T-helper 2 cell treated with Interferon-gamma antibody and Interleukin-4, amounts not matched to agents 5 μg/mL and 100 μg/mL, for 36 hours (primary cell): ENCODE results near the gene TTC28.

ENCODE experiments used
- DNase-seq: peaks from one replicate; pipeline ENCODE4 v3.0.0; 2021; ENCODE audit warnings: low spot score
- H3K27ac Mint-ChIP-seq: one replicate; pipeline ENCODE4 v1.8.0; 2021; ENCODE audit warnings: mild to moderate bottlenecking, mixed read lengths
- H3K27me3 Mint-ChIP-seq: one replicate; pipeline ENCODE4 v1.8.0; 2021; ENCODE audit warnings: low read depth, mixed read lengths
- H3K36me3 Mint-ChIP-seq: one replicate; pipeline ENCODE4 v1.8.0; 2021; ENCODE audit warnings: low read depth, mixed read lengths
- H3K4me1 Mint-ChIP-seq: one replicate; pipeline ENCODE4 v1.8.0; 2021; ENCODE audit warnings: low read depth, mixed read lengths
- H3K4me3 Mint-ChIP-seq: one replicate; pipeline ENCODE4 v1.8.0; 2022; ENCODE audit warnings: mild to moderate bottlenecking, moderate library complexity, mixed read lengths
- H3K9me3 Mint-ChIP-seq: one replicate; pipeline ENCODE4 v1.8.0; 2021; ENCODE audit warnings: mixed read lengths

The TTC28 gene

DNA sequence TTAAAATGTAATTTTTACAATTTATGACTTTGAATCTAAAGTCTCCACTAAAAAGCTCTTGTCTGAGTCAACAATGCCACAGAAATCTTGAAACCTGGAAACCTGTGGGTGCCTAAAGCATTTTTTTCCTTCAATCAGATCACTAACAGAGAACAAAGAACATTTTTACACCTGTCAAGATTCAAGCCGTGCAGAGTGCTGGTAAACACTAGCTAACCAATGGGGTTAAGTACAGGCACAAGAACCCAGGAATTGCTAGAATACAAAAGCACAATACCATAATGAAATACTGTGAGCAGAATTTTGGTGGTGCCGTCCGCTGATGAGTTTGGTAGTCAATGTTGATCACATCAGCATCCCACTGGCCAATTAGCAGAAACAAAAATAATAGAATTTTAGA is 380.3 kb downstream of the TTC28 start:
- Mint-ChIP-seq H3K4me3 (no peak overlapping the region), H3K27ac (no peak overlapping the region), H3K36me3 (no peaks in the 10 kb centered on the region), H3K9me3 (no peaks in the 10 kb centered on the region), H3K4me1 (peaks cover 16% of the 10 kb centered on the region), H3K27me3 (no peaks in the 10 kb centered on the region)
- DNase-seq: no peak

DNA sequence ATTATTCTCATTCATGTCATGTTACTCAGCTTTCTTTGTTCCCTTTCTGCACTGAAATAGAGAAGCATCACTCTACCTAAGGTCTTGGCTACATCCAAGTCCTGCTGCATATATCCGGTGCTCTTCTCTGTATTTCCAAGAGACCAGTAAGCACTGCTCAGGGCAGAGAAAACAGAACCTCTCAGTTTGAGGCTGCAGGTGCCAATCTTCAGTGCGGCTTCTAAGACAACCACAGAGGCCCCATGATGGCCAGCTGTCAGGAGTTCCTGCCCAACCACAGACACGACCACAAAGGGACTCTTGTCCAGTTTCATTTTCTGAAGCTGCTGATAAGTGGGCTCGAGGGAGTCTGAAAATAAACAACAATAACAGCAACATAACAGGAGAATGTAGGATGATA is 382.1 kb downstream of the TTC28 start:
- Mint-ChIP-seq H3K4me1 (peaks cover 16% of the 10 kb centered on the region), H3K36me3 (no peaks in the 10 kb centered on the region), H3K27me3 (no peaks in the 10 kb centered on the region), H3K4me3 (no peak overlapping the region), H3K9me3 (no peaks in the 10 kb centered on the region), H3K27ac (no peak overlapping the region)
- DNase-seq: no peak

DNA sequence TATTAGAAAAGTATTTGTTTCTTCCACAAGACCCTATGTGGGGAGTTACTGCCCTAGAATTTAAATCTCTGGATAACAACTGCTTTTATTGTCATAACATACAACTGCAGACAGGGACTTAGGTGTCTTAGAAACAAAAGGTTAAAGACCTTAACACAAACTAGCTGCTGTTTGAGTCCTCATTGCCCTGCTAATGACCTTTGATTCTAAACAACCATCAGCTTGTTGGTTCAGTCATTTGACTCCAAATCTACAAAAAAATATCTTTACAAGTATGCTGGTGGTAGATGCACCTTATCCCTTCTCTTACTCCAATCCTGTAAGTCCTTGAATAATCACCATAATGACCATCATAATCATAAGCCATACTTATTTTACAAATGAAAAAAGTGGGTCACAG is 383.2 kb downstream of the TTC28 start:
- Mint-ChIP-seq H3K4me1 (peaks cover 16% of the 10 kb centered on the region), H3K36me3 (no peaks in the 10 kb centered on the region), H3K9me3 (no peaks in the 10 kb centered on the region), H3K27me3 (no peaks in the 10 kb centered on the region), H3K4me3 (no peak overlapping the region), H3K27ac (no peak overlapping the region)
- DNase-seq: no peak

DNA sequence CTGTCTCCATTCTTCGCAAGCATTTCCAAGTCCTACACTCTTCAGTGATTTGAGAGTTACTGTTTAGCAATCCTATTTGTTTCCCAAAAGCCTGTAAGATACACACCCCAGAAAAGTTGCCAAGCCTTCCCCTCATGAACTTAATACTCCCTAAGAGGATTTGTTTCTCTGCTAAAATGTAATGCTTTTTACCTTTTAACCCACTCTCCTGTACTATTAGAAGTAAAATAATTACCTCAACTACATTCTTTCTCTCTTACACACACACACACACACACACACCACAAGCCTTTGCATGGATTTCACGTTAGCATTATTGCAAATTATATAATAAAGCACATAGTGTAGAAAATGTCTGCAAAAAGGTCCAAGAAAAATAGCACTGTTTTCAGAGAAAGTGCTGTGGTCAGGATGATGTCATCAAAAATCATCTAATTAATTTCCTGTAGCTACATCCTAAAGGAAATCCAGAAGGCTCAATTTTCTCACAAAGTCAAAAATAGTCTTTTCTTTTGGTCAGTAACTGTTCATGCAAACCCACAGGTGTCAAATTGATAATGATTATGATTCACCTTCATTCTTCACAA is 396.5 kb downstream of the TTC28 start:
- peaks cover 3% of the 10 kb centered on the region for H3K4me1 Mint-ChIP-seq
- H3K9me3 Mint-ChIP-seq: no peaks in the 10 kb centered on the region
- H3K27ac Mint-ChIP-seq: no peak overlapping the region
- no peaks in the 10 kb centered on the region for H3K36me3 Mint-ChIP-seq
- DNase-seq: no peak
- H3K27me3 Mint-ChIP-seq: peaks cover 2% of the 10 kb centered on the region
- no peak overlapping the region for H3K4me3 Mint-ChIP-seq

DNA sequence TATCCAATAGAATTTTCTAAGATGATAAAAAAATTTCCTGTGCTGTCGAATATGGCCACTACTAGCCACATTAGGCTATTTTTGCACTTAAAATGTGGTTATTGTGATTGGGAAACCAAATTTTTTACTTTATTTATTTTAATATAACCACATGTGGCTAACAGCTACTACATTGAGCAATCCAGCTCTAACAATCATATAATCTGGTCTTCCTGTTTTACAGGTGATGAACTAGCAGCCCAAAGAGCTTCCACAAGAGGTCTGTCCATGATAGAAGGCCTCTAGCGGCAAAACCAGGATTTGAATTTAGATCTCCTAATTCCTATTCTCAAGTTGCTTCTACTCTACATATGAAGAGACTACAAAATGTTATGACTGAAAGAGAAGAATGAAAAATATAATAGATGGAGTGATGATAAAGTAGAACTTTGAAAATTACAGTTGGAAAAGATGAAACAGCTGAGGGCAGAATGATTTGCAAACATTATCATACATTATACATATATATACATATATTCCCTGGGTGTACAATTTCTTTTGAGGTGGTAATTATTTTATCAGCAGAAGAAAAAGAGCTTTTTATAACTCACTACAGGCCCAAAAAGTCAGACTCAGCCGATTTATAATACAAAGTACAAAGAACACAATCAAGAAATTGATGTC is 397.1 kb downstream of the TTC28 start:
- DNase-seq: no peak
- H3K9me3 Mint-ChIP-seq: no peaks in the 10 kb centered on the region
- H3K4me3 Mint-ChIP-seq: no peak overlapping the region
- H3K36me3 Mint-ChIP-seq: no peaks in the 10 kb centered on the region
- no peak overlapping the region for H3K27ac Mint-ChIP-seq
- peaks cover 3% of the 10 kb centered on the region for H3K4me1 Mint-ChIP-seq
- H3K27me3 Mint-ChIP-seq: peaks cover 2% of the 10 kb centered on the region

DNA sequence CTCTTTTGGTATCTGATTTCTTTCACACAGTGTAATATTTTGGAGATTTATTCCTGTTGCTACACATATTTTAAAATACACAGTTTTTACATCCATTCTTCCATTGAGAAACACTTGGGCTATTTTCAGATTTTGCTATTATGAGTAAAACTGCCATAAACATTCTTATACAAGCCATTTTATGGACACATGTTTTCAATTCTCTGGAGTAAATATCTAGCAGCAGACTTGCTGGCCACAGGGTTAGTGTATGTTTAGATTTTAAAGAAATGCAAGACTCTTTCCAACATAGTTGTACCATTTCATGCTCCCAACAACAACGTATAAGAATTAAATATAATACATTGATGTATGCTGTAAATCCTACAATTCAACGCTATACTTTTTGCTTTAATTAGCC is 399.8 kb downstream of the TTC28 start:
- Mint-ChIP-seq H3K4me1 (peaks cover 3% of the 10 kb centered on the region), H3K27me3 (peaks cover 2% of the 10 kb centered on the region), H3K4me3 (no peak overlapping the region), H3K9me3 (no peaks in the 10 kb centered on the region), H3K36me3 (no peaks in the 10 kb centered on the region), H3K27ac (no peak overlapping the region)
- no peak for DNase-seq

DNA sequence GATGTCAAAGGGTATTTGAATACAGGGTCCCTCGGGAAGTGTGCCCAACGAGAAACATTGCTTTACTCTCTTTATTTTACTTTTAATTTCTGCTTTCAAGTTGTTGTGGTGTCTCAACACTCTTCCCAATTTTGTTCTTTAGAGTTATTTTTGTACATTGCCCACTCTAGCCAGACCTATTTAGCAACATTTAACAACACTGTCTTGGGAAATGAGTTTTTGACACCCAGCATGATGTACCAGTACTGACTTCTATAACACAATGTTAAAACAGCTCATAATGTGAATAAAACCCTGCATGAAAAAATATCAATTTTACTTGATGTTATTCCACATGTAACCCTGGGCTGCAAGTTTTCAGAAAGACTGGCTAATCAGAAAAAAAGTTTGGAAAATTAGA is 410.4 kb downstream of the TTC28 start:
- no peak for DNase-seq
- peaks cover 3% of the 10 kb centered on the region for H3K27me3 Mint-ChIP-seq
- no peaks in the 10 kb centered on the region for H3K36me3 Mint-ChIP-seq
- H3K27ac Mint-ChIP-seq: no peak overlapping the region
- no peaks in the 10 kb centered on the region for H3K9me3 Mint-ChIP-seq
- H3K4me3 Mint-ChIP-seq: no peak overlapping the region
- no peaks in the 10 kb centered on the region for H3K4me1 Mint-ChIP-seq

DNA sequence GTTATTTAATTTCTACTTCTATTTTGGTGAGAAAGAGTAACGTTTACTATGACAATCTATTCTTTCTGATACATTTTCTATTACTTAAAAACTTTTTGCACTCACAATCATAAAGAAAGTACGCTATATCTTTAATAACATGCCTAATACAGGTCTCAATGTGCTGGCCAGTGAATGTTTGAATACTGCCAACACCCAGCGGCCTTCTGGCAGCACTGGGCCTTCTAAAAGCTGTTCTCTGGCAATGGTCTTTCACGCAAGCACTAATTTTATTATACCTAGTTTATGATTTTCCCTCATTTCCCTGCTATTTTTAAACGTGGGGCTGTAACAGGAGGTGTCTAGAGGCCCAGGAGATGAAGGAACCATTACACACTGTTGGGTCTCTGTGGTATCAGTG is 410.8 kb downstream of the TTC28 start:
- H3K27me3 Mint-ChIP-seq: peaks cover 3% of the 10 kb centered on the region
- no peak overlapping the region for H3K27ac Mint-ChIP-seq
- H3K4me3 Mint-ChIP-seq: no peak overlapping the region
- no peaks in the 10 kb centered on the region for H3K9me3 Mint-ChIP-seq
- H3K36me3 Mint-ChIP-seq: no peaks in the 10 kb centered on the region
- no peak for DNase-seq
- H3K4me1 Mint-ChIP-seq: no peaks in the 10 kb centered on the region

DNA sequence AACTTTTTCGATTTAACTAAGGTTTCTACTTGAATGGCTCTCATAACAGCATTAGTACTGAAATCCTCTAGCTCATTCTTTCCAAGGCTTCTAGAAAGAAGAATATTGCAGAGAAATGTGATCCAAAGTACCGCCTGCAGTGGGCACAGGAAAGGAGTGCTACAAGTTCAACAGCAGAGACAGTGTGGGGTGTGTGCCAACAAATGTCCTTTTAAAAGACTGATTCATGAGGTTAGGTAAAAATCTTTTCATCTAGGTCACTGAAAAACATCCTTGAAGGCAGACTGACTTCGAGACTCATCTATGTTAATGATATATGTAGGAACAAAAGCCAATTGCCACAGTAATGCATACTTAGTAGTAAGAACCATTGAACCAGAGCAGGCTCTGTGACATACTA is 411.5 kb downstream of the TTC28 start:
- Mint-ChIP-seq H3K4me1 (no peaks in the 10 kb centered on the region), H3K27ac (no peak overlapping the region), H3K27me3 (no peaks in the 10 kb centered on the region), H3K9me3 (no peaks in the 10 kb centered on the region), H3K4me3 (no peak overlapping the region), H3K36me3 (no peaks in the 10 kb centered on the region)
- DNase-seq: no peak

DNA sequence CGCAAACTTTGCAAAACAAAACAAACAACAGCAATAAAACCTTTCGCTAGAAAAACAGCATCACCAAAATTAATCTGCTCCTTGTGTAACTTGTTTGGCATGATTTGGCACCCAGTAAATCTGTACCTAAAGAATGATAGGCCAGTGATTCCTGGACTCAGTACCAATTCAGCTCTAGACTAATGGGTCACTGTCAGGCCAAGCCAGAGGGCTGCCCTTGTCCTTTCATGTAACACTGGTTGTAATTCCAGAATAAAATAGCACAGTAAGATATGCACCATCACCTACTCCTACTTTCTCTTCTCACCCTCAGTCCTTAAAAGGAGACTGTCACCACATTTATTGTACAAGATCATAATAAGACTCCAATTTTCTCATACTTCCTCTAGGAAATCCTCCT is 419.0 kb downstream of the TTC28 start:
- Mint-ChIP-seq H3K36me3 (no peaks in the 10 kb centered on the region), H3K4me1 (no peaks in the 10 kb centered on the region), H3K27me3 (peaks cover 3% of the 10 kb centered on the region), H3K9me3 (no peaks in the 10 kb centered on the region), H3K4me3 (no peak overlapping the region), H3K27ac (no peak overlapping the region)
- DNase-seq: no peak

DNA sequence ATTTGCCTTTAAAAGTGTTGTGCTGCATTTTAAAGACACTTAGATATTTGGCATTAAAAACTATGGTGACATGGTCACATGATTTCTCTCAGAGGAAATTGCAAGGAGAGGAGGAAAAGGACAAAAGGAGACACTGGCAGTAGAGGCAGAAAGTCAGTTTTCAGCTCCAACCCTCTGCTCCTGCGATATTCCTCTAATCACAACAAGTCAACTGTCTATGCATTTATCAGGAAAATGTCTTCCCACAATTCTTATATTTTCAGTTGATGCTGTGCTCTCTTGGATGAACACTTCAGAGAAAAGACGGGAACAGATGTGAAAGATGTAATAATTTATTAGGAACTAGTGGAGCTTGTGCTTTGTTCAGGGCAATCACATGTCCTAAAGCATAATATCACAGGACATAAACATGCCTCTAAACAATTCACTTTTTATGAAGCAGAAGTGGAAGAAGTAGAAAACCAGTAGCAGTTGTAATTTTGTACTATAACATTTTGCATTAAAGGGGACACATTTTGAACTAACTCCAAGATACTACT is 419.8 kb downstream of the TTC28 start:
- Mint-ChIP-seq H3K27ac (no peak overlapping the region), H3K9me3 (no peaks in the 10 kb centered on the region), H3K36me3 (no peaks in the 10 kb centered on the region), H3K4me3 (no peak overlapping the region), H3K4me1 (no peaks in the 10 kb centered on the region), H3K27me3 (peaks cover 3% of the 10 kb centered on the region)
- DNase-seq: no peak

DNA sequence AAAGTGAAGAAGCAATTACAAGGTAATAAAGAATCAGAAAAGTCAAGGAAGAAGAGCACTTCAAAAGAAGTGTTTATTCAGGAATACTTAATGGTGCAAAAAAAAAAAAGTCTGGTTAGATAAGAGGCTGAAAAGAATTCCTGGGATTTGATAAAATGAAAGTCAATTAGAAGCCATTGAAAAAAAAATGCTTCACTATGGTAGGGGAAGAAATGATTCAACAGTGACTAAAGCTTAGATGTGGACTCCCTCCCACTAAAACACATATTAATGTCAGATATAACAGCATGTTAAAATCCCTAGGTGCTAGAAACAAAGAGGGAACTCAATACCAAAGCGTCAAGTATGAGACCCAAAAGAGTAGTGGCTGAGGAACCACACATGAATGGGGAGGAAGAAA is 425.2 kb downstream of the TTC28 start:
- Mint-ChIP-seq H3K27me3 (peaks cover 3% of the 10 kb centered on the region), H3K4me1 (no peaks in the 10 kb centered on the region), H3K9me3 (no peaks in the 10 kb centered on the region), H3K36me3 (no peaks in the 10 kb centered on the region), H3K27ac (no peak overlapping the region), H3K4me3 (no peak overlapping the region)
- DNase-seq: no peak

DNA sequence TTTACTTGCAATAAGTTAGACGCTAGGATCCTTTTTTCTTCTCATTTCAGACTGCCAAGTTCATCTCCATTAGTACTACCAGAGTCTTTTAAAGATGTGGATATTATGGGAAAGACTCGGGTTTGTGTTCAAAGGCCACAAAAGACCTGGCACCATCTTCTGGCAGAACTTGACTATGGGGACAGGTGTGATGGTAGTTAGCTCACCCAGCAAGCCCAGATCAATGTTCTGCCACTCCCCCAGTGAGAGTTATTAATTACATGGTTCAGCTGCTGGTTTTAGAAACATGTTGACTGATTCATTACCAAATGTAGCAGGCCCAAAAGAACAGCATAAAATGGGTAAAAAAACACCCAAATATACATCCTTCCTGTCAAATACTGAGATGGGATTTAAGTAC is 427.1 kb downstream of the TTC28 start:
- no peak for DNase-seq
- no peak overlapping the region for H3K4me3 Mint-ChIP-seq
- no peaks in the 10 kb centered on the region for H3K9me3 Mint-ChIP-seq
- H3K27me3 Mint-ChIP-seq: no peaks in the 10 kb centered on the region
- H3K36me3 Mint-ChIP-seq: no peaks in the 10 kb centered on the region
- no peaks in the 10 kb centered on the region for H3K4me1 Mint-ChIP-seq
- H3K27ac Mint-ChIP-seq: no peak overlapping the region

DNA sequence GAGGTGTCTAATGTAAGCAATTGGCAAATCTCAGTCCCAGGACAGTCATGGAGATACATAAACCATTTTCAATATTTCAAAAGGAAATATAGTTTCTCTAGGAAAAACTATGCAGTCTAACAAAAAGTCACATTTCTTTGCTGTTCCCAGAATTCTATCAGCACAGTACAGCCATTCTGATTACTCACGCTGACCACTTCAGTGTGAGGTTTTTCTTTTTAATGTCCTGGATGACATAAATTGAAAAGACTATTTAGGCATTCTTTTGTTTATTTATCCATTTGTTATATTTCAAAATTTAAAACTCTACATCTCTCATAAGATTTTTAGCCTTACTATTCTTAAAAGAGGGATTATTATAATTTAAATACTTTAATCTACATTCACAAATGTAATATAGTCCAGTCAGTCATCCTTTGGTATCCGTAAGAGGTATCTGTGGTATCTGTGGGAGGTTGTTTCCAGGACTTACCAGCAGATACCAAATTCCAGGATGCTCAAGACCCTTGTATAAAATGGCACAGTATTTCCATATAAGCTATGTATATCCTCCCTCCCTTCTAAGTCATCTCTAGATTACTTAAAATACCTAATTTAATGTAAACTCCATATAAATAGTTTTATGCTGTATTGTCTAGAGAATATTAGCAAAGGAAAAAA is 429.5 kb downstream of the TTC28 start:
- Mint-ChIP-seq H3K27me3 (no peaks in the 10 kb centered on the region), H3K9me3 (no peaks in the 10 kb centered on the region), H3K4me1 (no peaks in the 10 kb centered on the region), H3K27ac (no peak overlapping the region), H3K36me3 (no peaks in the 10 kb centered on the region), H3K4me3 (no peak overlapping the region)
- DNase-seq: no peak
